ENCODE measurements around the gene PLXNA1.

Gene PLXNA1

DNA sequence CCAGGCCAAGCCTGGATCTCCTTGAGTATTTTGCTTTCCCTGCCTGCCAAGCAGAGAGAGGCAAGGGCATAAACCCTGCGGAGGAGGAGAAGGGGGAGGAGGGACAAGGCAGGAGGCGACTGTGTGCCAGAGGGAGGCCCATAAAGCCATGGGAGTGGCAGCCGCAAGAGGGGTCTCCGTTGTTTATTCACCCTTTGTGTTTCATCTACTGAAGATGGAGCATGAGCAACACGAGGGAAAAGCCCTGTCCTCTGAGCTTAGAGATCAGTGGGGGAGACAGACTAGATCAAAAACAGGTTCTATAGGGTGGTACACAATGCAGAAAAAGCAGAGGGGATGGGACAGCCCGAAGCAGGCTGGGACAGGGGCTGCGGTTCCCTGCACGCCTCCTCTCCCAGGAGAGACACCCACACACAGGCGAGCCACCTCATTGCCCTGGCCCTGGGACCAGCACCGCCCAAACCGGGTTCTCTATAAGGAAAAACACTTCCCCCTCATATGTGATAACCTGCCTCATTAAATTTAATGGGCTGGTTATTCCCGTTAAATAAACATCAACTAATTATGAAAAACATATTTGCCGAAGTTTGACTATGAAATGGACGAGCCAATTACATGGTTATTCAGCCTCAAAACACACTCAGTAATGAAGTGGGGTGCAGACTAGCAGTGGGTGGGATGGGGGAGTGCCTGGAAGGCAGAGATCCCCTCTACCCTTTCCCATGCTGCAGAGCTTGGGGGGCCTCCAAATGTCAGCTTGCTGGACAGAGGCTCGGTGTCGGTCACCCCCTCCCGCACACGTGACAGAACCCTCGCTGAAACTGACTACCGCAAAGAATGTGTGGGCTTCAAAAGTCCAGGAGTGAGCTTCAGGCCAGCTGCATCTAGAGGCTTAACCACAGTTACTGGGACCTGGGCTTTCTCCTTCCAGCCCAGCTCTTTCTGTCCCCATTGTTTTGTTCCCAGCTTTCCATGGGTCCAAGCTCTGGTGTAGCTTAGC lies 14.2 kb upstream of the PLXNA1 start:
- DNase-seq (ENCODE audit: low read depth), result no peak

DNA sequence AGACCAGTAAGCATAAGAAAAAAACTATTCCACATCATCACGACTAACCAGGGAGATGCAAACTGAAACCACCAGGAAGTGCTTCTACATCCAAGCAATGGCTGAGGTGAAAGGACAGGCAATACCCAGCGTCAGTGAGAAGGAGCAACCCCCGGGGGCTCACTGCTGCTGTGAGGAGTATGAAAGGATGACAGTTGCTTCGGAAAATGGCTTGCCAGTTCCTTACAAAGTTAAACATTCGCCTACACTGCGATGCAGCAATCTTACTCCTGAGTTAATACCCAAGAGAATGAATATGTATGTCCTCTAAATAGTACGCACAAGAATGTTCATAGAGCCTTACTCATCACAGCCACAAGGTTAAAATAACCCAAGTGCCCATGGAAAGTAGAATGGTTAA lies 13.3 kb upstream of the PLXNA1 start:
- no peak for DNase-seq (ENCODE audit: low read depth)

GRCh38 chr3:126970101-126970500 lies 12.8 kb upstream of the PLXNA1 start:
- no peak for DNase-seq (ENCODE audit: low read depth)

GRCh38 chr3:126970921-126971320 lies 12.0 kb upstream of the PLXNA1 start:
- DNase-seq (ENCODE audit: low read depth), result no peak

GRCh38 chr3:126971891-126972351 lies 11.0 kb upstream of the PLXNA1 start:
- DNase-seq (ENCODE audit: low read depth), result no peak

- no peak for DNase-seq (ENCODE audit: low read depth)
Observed at GRCh38 chr3:126972866-126973265, 10.0 kb upstream of the PLXNA1 start.

GRCh38 chr3:126973814-126974213 lies 9.1 kb upstream of the PLXNA1 start:
- no peak for DNase-seq (ENCODE audit: low read depth)

DNA sequence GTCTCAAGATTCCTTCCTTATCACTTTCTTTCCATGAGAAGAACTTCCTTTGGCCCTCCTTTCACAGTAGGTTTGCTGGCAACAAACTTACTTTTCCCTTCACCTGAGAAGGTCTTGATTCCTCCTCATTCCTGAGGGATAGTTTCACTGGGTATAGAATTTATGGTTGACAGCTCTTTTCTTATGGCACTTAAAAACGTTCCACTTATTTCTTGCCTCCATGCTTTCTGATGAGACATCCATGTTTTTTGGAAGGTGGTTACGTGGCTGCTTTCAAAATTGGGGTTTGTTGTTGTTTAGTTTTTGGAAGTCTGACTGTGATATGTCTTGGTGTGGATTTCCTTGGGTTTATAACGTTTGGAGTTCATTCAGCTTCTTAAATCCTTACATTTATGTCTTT lies 8.2 kb upstream of the PLXNA1 start:
- no peak for DNase-seq (ENCODE audit: low read depth)

DNA sequence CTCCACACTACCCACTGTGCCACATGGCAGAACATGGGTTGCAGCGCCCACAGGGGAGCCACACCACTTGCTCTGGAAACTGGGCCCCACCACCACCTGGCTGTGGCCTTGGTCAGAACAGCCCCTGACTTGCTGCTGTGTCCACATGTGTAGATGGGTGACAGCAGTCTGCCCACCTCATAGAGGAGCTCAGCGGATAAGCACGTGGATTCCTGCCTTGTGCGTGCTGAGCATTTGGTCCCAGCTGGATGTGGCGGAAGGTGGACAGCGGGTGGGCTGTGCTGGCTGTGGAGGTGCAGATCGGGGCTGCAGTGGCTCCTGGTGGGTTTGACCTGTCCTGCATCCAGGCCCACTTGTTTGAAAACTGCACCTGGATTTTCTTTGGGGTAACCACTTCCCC lies 6.0 kb upstream of the PLXNA1 start:
- no peak for DNase-seq (ENCODE audit: low read depth)

GRCh38 chr3:126977821-126978220 lies 5.1 kb upstream of the PLXNA1 start:
- no peak for DNase-seq (ENCODE audit: low read depth)

GRCh38 chr3:126978291-126978690 lies 4.6 kb upstream of the PLXNA1 start:
- DNase-seq (ENCODE audit: low read depth), result no peak

GRCh38 chr3:126979046-126979628 lies 3.8 kb upstream of the PLXNA1 start:
- DNase-seq (ENCODE audit: low read depth), result no peak

GRCh38 chr3:126980266-126980811 lies 2.6 kb upstream of the PLXNA1 start:
- DNase-seq (ENCODE audit: low read depth), result no peak

DNA sequence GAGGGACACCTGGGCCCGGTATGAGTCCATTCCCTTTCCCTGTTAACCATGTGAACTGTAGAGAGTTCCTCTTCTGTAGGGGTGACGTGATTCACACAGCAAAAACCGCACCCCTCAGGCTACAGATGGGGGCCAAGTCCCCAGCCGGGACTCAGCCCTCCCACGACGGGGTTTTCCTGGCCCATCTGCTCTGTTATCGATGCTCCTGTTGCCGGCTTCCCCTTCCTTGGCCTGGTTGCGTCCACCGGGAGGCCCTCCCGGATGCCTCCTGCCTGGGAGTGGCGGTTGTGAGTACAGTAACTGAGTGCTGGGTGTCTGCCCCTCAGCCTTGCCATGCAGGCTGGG lies 817 bp upstream of the PLXNA1 start:
- DNase-seq (ENCODE audit: low read depth), result peak; percentile 68

DNA sequence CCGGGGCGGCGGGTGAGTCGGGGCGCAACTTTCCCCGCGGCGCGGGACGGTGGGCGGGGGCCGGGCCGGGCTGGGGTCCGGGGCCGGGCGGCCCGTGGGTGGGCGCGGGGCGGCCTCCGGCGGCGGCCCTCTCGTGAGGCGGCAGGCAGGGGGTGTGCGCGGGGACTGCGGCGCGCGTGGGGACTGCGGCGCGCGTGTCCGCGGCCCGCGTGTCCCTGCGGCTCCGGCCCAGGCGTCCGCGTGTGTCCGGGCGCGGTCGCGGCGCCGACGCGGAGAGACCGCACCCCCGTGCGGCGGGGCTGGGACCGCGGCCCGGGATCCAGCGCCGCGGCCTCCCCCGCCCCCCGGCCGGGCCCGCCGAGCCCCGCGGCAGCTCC lies 349 bp downstream of the PLXNA1 start:
- DNase-seq (ENCODE audit: low read depth), result no peak

- peak; percentile 37 for DNase-seq (ENCODE audit: low read depth)
Observed at GRCh38 chr3:126983653-126984390, 907 bp downstream of the PLXNA1 start.

- no peak for DNase-seq (ENCODE audit: low read depth)
Observed at GRCh38 chr3:126984391-126985131, 1.6 kb downstream of the PLXNA1 start.

- no peak for DNase-seq (ENCODE audit: low read depth)
Observed at GRCh38 chr3:126985132-126985985, 2.4 kb downstream of the PLXNA1 start.

DNA sequence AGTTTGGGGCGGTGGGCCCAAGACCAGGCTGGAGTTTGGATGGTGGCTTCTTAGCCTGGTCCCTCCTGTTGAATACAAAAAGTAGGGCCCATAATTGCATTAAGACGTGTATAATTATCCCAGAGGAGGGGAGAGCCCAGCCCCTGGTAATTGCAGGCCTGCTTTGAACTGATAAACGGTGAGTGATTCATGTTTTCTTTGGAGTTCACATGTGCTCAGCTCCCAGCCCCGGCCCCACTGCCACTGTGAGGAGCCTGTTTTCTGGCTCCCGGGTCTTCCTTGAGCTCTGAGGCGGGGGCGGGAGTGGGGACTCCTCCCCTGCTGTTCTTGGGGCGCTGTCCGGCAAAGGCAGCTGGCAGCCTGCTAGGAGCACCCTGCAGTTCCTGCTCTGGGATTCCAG lies 3.1 kb downstream of the PLXNA1 start:
- DNase-seq (ENCODE audit: low read depth), result no peak

- DNase-seq (ENCODE audit: low read depth), result no peak
Observed at GRCh38 chr3:126987129-126987528, 4.2 kb downstream of the PLXNA1 start.

- no peak for DNase-seq (ENCODE audit: low read depth)
Observed at GRCh38 chr3:126987596-126987995, 4.7 kb downstream of the PLXNA1 start.

All from T-helper 22 cell (primary cell).